Subcutaneous adipose tissue (tissue), 4 donors: ENCODE results near the gene RPL28. TPM values are rescaled to one million over a fixed set of nuclear protein-coding genes. Genes with fewer than 3 reads are reported as not detected.
A peak's percentile ranks its signal among the peaks of the same experiment; 100 is the strongest.

Experiments
- CTCF ChIP-seq: fragments of 450-650 bp; IDR thresholded peaks from one replicate; pipeline ENCODE4 v1.5.1; 2016; ENCODE audit warnings: low read depth, mild to moderate bottlenecking, control low read depth, antibody characterized with exemption, moderate library complexity
- total RNA-seq, 4 donors: library from RNA; depleted of rRNA; stranded (reverse); fragments of >200 nt; gene quantifications; one replicate each; pipeline ENCODE4 v1.1.0, GENCODE V29; 2016

Gene RPL28
- total RNA-seq, 4 donors from 2014 or later: 283 to 590 (median 367) TPM

GRCh38 chr19:55379174-55379573 lies 6.6 kb upstream of the RPL28 start:
- no peak for TF ChIP-seq CTCF

GRCh38 chr19:55382013-55382412 lies 3.7 kb upstream of the RPL28 start:
- no peak for TF ChIP-seq CTCF

GRCh38 chr19:55382522-55383054 lies 3.1 kb upstream of the RPL28 start:
- no peak for TF ChIP-seq CTCF

GRCh38 chr19:55383279-55384130 lies 2.2 kb upstream of the RPL28 start:
- TF ChIP-seq CTCF: no peak

GRCh38 chr19:55384131-55384919 lies 1.4 kb upstream of the RPL28 start, which contains the start of gene TMEM238:
Gene TMEM238, minus strand, starts transcription at chr19:55384292. Its CDS starts 33 bp downstream, at chr19:55384259.
- no peak for TF ChIP-seq CTCF

- TF ChIP-seq CTCF: peak; percentile 20
These were observed 610 bp upstream of the RPL28 start for GRCh38 chr19:55384920-55385723.
